ENCODE measurements around the gene MOV10L1.

GRCh38 chr22:50090412-50090714, 557 bp downstream of the MOV10L1 start:
- TF ChIP-seq CTCF (IDR thresholded peaks at IDR 0.05) (no peak), POLR2A (IDR thresholded peaks at IDR 0.05) (no peak)

Measured in lower leg skin (tissue), 3 donors.